HFF-Myc (cell line): ENCODE data around the gene GSTA4.

ENCODE experiments used
- DNase-seq: peaks from one replicate; pipeline ENCODE4 v3.0.0-alpha.2; 2011; ENCODE audit warnings: low read depth; ENCODE audit errors: extremely low read depth
- H3K4me3 ChIP-seq: replicated peaks from 2 replicates; pipeline ENCODE4 v1.5.1; 2011; ENCODE audit warnings: low read depth, mild to moderate bottlenecking, control low read depth, low read length
- CTCF ChIP-seq: IDR thresholded peaks from 2 replicates; pipeline ENCODE4 v1.5.1; 2012; ENCODE audit warnings: mild to moderate bottlenecking, low read depth, low read length, control low read depth; ENCODE audit errors: missing control alignments

Gene GSTA4

DNA sequence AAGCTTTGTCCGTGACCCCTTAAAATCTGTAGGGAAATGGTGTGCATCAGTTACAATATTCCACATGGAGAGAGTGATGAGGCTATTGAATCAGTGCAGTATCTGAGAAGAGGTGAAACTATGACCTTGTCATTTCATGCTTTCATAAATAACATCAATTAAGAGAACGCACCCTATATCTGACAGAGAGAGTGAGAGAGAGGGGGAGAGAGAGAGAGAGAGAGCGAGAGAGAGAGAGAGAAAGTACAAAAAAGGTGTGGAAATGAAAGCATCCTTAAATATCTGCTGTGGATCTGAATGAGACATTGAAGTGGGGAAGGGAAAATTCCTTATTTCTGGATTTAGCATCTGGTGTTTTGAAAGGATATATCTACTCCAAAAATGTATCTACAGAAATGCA is 12.4 kb downstream of the GSTA4 start:
- H3K4me3 ChIP-seq, result no peak overlapping the region
- no peak for TF ChIP-seq CTCF
- no peak for DNase-seq

- TF ChIP-seq CTCF, result no peak
- no peak overlapping the region for H3K4me3 ChIP-seq
- DNase-seq, result no peak
Measured at GRCh38 chr6:52981222-52981900, 13.7 kb downstream of the GSTA4 start.

- no peak for DNase-seq
- no peak overlapping the region for H3K4me3 ChIP-seq
- TF ChIP-seq CTCF, result no peak
Measured at GRCh38 chr6:52976591-52977035, 18.5 kb downstream of the GSTA4 start.

- DNase-seq, result no peak
- no peak overlapping the region for H3K4me3 ChIP-seq
- no peak for TF ChIP-seq CTCF
Measured at GRCh38 chr6:52976149-52976548, 18.9 kb downstream of the GSTA4 start.

DNA sequence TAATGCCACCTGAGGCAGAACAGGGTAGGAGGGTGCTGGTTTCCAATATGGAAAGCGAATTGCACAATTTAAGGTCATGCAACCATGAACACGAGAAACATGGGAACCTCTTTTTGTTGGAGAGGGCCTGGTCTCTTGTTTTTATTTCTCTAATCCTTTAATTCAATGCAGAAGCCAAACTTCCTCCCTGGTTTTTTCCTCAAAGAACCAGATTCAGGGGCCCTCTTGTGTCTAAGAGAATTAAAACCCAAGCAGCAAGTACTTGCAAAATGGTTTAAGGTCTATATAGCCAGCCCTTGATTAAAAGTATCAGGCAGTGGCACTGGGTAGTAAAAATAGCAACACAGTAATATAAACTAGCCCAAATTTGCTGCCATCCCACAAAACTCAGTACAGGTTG is 19.5 kb downstream of the GSTA4 start:
- no peak overlapping the region for H3K4me3 ChIP-seq
- DNase-seq, result no peak
- no peak for TF ChIP-seq CTCF

GRCh38 chr6:52972989-52973388 is 22.1 kb downstream of the GSTA4 start:
- no peak overlapping the region for H3K4me3 ChIP-seq
- DNase-seq, result no peak
- no peak for TF ChIP-seq CTCF

- no peak for DNase-seq
- no peak overlapping the region for H3K4me3 ChIP-seq
- no peak for TF ChIP-seq CTCF
Measured at GRCh38 chr6:52969359-52969758, 25.7 kb downstream of the GSTA4 start.
